Liver (tissue), 9 donors: ENCODE results near the gene ELP4. TPM values are rescaled to one million over a fixed set of nuclear protein-coding genes. Genes with fewer than 3 reads are reported as not detected.
A peak's percentile ranks its signal among the peaks of the same experiment; 100 is the strongest.

Experiments used
- DNase-seq: peaks from one replicate; pipeline ENCODE4 v3.0.0-alpha.2; 2017; ENCODE audit warnings: low spot score
- H3K27ac ChIP-seq, 2 donors: one replicate each; pipeline ENCODE4 v1.7.0; 2013; ENCODE audit warnings: inconsistent platforms in 2 of 2, low read length in 2 of 2, control low read depth in 1 of 2, low read depth in 1 of 2, mild to moderate bottlenecking in 1 of 2
- H3K27me3 ChIP-seq, 4 donors: one replicate each; pipeline versions ENCODE4 v1.6.1 to v1.7.0; 2013; ENCODE audit warnings: low read length in 3 of 4, inconsistent platforms in 1 of 4, mild to moderate bottlenecking in 1 of 4, moderate library complexity in 1 of 4; ENCODE audit not compliant: control insufficient read depth in 4 of 4, insufficient read depth in 4 of 4
- H3K36me3 ChIP-seq, 4 donors: one replicate each; pipeline versions ENCODE4 v1.6.1 to v1.7.0; 2013; ENCODE audit warnings: low read length in 3 of 4, mild to moderate bottlenecking in 3 of 4, low read depth in 1 of 4, moderate library complexity in 1 of 4; ENCODE audit not compliant: control insufficient read depth in 4 of 4, insufficient read depth in 3 of 4
- H3K4me1 ChIP-seq, 4 donors: one replicate each; pipeline versions ENCODE4 v1.6.1 to v1.7.0; 2013; ENCODE audit warnings: low read length in 3 of 4, mild to moderate bottlenecking in 3 of 4, moderate library complexity in 1 of 4; ENCODE audit not compliant: control insufficient read depth in 4 of 4, insufficient read depth in 4 of 4
- H3K4me3 ChIP-seq, 3 donors: one replicate each; pipeline versions ENCODE4 v1.6.1 to v1.7.0; 2013; ENCODE audit warnings: low read length in 3 of 3, control low read depth in 1 of 3, low read depth in 1 of 3, mild to moderate bottlenecking in 1 of 3
- H3K9ac ChIP-seq, 2 donors: one replicate each; pipeline ENCODE4 v1.7.0; 2013; ENCODE audit warnings: low read length in 2 of 2, mild to moderate bottlenecking in 2 of 2, moderate library complexity in 2 of 2, control low read depth in 1 of 2, low read depth in 1 of 2
- H3K9me3 ChIP-seq, 4 donors: one replicate each; pipeline versions ENCODE4 v1.6.1 to v1.7.0; 2013; ENCODE audit warnings: low read length in 3 of 4; ENCODE audit not compliant: control insufficient read depth in 4 of 4
- EGR1 ChIP-seq, 2 donors: IDR thresholded peaks; 2 replicates each; pipeline ENCODE4 v1.6.1; 2016 to 2018; ENCODE audit warnings: antibody characterized with exemption in 2 of 2, low read depth in 2 of 2
- FOXA2 ChIP-seq: IDR thresholded peaks from 2 replicates; pipeline ENCODE4 v1.6.1; 2016; ENCODE audit warnings: antibody characterized with exemption
- GABPA ChIP-seq, 2 donors: IDR thresholded peaks in 1 of 2; conservative IDR thresholded peaks in 1 of 2; 2 replicates each; pipeline ENCODE4 v1.6.1; 2016; ENCODE audit warnings: antibody characterized with exemption in 2 of 2, mild to moderate bottlenecking in 1 of 2, moderate library complexity in 1 of 2
- HNF4A ChIP-seq, 2 donors: conservative IDR thresholded peaks; 2 replicates each; pipeline ENCODE4 v1.6.1; 2016; ENCODE audit warnings: antibody characterized with exemption in 2 of 2, mild to moderate bottlenecking in 2 of 2
- HNF4G ChIP-seq: IDR thresholded peaks from 2 replicates; pipeline ENCODE4 v1.6.1; 2016; ENCODE audit warnings: antibody characterized with exemption
- JUND ChIP-seq, 2 donors: IDR thresholded peaks; 2 replicates each; pipeline ENCODE4 v1.6.1; 2016; ENCODE audit warnings: antibody characterized with exemption in 2 of 2
- NR2F2 ChIP-seq: IDR thresholded peaks from 2 replicates; pipeline ENCODE4 v1.6.1; 2016; ENCODE audit warnings: antibody characterized with exemption
- RXRA ChIP-seq, 2 donors: IDR thresholded peaks; 2 replicates each; pipeline ENCODE4 v1.6.1; 2017 to 2018; ENCODE audit warnings: antibody characterized with exemption in 2 of 2, mild to moderate bottlenecking in 1 of 2
- SP1 ChIP-seq: IDR thresholded peaks from 2 replicates; pipeline ENCODE4 v1.6.1; 2018; ENCODE audit warnings: antibody characterized with exemption, mild to moderate bottlenecking
- TAF1 ChIP-seq: conservative IDR thresholded peaks from 2 replicates; pipeline ENCODE4 v1.6.1; 2016; ENCODE audit warnings: antibody characterized with exemption, mild to moderate bottlenecking
- YY1 ChIP-seq: IDR thresholded peaks from 2 replicates; pipeline ENCODE4 v1.6.1; 2016; ENCODE audit warnings: antibody characterized with exemption, mild to moderate bottlenecking
- WGBS: extraction: QIAGEN DNeasy Blood & Tissue Kit; methylation state at CpG from one replicate; pipeline ENCODE4 v1.1.7; 2013; 5-methylcytosine and 5-hydroxymethylcytosine counted together
- polyA plus RNA-seq, 2 donors: library from polyadenylated mRNA; stranded (reverse) in 1 of 2; unstranded in 1 of 2; fragments of 200-250 nt in 1 of 2; fragments of >200 nt in 1 of 2; fragmentation: Nextera tagmentation in 1 of 2; extraction: Ambion mirVana in 1 of 2; gene quantifications; one replicate each; pipeline versions ENCODE4 v1.2.1 to v1.2.3, GENCODE V29; 2013 to 2015
- total RNA-seq, 2 donors: library from RNA; depleted of rRNA; stranded (reverse); fragments of >200 nt; gene quantifications; one replicate each; pipeline ENCODE4 v1.2.3, GENCODE V29; 2014
- TF ChIP-seq, protein P1 (sequence below): IDR thresholded peaks from 2 replicates; pipeline ENCODE4 v1.6.1; 2016; ENCODE audit warnings: antibody characterized with exemption
- TF ChIP-seq, protein P2 (sequence below): IDR thresholded peaks from 2 replicates; pipeline ENCODE4 v1.6.1; 2016; ENCODE audit warnings: antibody characterized with exemption
- TF ChIP-seq, protein P3 (sequence below): fragments of 150-350 bp; IDR thresholded peaks from 2 replicates; pipeline ENCODE4 v1.5.1; 2017; ENCODE audit warnings: improper control_type of control experiment, low read depth, low read length; ENCODE audit not compliant: missing input control
- TF ChIP-seq, protein P4 (sequence below): IDR thresholded peaks from 2 replicates; pipeline ENCODE4 v1.6.1; 2016; ENCODE audit warnings: antibody characterized with exemption, mild to moderate bottlenecking
- donor health status: healthy.
- donor health status: healthy.
- donor health status: healthy.
- donor health status: healthy.
- donor health status: healthy.

The ELP4 gene
- total and polyA plus RNA-seq, 4 donors: 6.0 to 18.8 (median 12.5) TPM

DNA sequence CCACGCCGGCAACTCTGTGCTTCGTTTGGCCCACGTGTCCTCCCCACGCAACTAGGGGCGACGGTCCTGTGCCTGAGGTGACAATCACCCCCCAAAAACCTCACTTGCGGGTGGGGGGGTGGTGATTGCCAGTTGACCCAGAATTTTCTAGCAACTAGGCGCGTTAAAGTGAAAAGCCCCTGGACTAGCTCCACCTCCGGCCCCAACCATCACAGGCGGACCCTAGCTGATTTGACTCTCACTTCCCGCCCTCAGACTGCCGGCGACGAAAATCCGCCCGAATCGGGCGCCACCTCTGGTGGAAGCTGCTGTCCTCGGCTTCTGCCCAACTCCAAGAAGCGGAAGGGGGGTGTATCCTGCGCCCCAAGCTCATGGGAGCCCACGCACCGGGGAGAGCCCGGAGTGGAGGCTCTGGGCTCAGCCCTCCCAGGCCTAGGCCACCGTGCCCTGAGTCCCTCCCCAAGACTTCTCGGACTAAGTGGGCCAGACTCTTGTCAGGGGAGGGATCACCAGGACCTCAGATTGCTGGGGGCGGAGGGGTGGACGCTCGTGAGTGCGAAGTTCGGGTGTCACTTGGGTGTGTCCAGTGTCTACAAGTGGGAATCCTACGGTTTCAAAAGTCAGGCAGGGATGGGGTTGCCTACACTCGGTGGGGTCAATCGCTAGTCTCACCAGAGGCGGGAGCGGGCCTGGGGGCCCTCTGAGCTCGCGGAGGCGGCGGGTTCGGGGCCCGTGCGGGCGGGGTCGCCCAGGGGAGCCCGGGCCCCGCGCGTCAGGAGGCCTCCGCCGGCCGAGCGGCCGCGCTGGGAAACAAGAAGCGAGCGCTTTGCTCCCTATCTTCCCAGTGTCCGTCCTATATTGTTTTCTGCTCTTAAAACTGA lies 289.2 kb downstream of the ELP4 start:
- peaks cover 2 to 45% (median 26%) of the 10 kb centered on the region in 4 donors for H3K27me3 ChIP-seq
- peaks cover 0 to 8% (median under 1%) of the 10 kb centered on the region in 4 donors for H3K9me3 ChIP-seq
- WGBS: 7% methylated on average over 60 of the region's 60 CpGs
- H3K27ac ChIP-seq: no peak overlapping the region
- no peak overlapping the region for H3K9ac ChIP-seq
- H3K4me1 ChIP-seq: peaks cover 13 to 17% (median 15%) of the 10 kb centered on the region in 4 donors
- peak; percentile 34 for DNase-seq
- H3K36me3 ChIP-seq: no peaks in the 10 kb centered on the region
- TF ChIP-seq, protein P1, sequence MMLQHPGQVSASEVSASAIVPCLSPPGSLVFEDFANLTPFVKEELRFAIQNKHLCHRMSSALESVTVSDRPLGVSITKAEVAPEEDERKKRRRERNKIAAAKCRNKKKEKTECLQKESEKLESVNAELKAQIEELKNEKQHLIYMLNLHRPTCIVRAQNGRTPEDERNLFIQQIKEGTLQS: no peak
- no peak for TF ChIP-seq TAF1
- TF ChIP-seq, protein P2, sequence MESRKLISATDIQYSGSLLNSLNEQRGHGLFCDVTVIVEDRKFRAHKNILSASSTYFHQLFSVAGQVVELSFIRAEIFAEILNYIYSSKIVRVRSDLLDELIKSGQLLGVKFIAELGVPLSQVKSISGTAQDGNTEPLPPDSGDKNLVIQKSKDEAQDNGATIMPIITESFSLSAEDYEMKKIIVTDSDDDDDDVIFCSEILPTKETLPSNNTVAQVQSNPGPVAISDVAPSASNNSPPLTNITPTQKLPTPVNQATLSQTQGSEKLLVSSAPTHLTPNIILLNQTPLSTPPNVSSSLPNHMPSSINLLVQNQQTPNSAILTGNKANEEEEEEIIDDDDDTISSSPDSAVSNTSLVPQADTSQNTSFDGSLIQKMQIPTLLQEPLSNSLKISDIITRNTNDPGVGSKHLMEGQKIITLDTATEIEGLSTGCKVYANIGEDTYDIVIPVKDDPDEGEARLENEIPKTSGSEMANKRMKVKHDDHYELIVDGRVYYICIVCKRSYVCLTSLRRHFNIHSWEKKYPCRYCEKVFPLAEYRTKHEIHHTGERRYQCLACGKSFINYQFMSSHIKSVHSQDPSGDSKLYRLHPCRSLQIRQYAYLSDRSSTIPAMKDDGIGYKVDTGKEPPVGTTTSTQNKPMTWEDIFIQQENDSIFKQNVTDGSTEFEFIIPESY: no peak
- TF ChIP-seq GABPA (IDR thresholded peaks at IDR 0.05 in 1 of 2, conservative IDR thresholded peaks at IDR 0.05 in 1 of 2): no peak
- TF ChIP-seq RXRA (IDR thresholded peaks at IDR 0.05): no peak
- no peak for TF ChIP-seq HNF4A (conservative IDR thresholded peaks at IDR 0.05)
- no peak for TF ChIP-seq FOXA2
- no peak for TF ChIP-seq SP1
- no peak for TF ChIP-seq YY1
- no peak for TF ChIP-seq EGR1 (IDR thresholded peaks at IDR 0.05; ENCODE audit: low read depth in 2 of 2)
- TF ChIP-seq, protein P3, sequence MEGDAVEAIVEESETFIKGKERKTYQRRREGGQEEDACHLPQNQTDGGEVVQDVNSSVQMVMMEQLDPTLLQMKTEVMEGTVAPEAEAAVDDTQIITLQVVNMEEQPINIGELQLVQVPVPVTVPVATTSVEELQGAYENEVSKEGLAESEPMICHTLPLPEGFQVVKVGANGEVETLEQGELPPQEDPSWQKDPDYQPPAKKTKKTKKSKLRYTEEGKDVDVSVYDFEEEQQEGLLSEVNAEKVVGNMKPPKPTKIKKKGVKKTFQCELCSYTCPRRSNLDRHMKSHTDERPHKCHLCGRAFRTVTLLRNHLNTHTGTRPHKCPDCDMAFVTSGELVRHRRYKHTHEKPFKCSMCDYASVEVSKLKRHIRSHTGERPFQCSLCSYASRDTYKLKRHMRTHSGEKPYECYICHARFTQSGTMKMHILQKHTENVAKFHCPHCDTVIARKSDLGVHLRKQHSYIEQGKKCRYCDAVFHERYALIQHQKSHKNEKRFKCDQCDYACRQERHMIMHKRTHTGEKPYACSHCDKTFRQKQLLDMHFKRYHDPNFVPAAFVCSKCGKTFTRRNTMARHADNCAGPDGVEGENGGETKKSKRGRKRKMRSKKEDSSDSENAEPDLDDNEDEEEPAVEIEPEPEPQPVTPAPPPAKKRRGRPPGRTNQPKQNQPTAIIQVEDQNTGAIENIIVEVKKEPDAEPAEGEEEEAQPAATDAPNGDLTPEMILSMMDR: no peak
- no peak for TF ChIP-seq HNF4G
- TF ChIP-seq, protein P4, sequence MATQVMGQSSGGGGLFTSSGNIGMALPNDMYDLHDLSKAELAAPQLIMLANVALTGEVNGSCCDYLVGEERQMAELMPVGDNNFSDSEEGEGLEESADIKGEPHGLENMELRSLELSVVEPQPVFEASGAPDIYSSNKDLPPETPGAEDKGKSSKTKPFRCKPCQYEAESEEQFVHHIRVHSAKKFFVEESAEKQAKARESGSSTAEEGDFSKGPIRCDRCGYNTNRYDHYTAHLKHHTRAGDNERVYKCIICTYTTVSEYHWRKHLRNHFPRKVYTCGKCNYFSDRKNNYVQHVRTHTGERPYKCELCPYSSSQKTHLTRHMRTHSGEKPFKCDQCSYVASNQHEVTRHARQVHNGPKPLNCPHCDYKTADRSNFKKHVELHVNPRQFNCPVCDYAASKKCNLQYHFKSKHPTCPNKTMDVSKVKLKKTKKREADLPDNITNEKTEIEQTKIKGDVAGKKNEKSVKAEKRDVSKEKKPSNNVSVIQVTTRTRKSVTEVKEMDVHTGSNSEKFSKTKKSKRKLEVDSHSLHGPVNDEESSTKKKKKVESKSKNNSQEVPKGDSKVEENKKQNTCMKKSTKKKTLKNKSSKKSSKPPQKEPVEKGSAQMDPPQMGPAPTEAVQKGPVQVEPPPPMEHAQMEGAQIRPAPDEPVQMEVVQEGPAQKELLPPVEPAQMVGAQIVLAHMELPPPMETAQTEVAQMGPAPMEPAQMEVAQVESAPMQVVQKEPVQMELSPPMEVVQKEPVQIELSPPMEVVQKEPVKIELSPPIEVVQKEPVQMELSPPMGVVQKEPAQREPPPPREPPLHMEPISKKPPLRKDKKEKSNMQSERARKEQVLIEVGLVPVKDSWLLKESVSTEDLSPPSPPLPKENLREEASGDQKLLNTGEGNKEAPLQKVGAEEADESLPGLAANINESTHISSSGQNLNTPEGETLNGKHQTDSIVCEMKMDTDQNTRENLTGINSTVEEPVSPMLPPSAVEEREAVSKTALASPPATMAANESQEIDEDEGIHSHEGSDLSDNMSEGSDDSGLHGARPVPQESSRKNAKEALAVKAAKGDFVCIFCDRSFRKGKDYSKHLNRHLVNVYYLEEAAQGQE: no peak
- no peak for TF ChIP-seq NR2F2
- no peak for TF ChIP-seq JUND (IDR thresholded peaks at IDR 0.05)
- no peak overlapping the region for H3K4me3 ChIP-seq
